NK-92 (cell line): ENCODE measurements around the gene MYO7B.

Experiments
- DNase-seq: peaks from one replicate; lab custom pipeline; 2025; ENCODE audit not compliant: unreplicated experiment; lab: John Stamatoyannopoulos, UW

The MYO7B gene

GRCh38 chr2:127624320-127624755, 88.9 kb downstream of the MYO7B start:
- no peak for DNase-seq

- no peak for DNase-seq
These were observed 89.5 kb downstream of the MYO7B start for GRCh38 chr2:127624756-127625571.

- DNase-seq: no peak
These were observed 90.1 kb downstream of the MYO7B start for GRCh38 chr2:127625572-127625951.

- DNase-seq: no peak
These were observed 90.7 kb downstream of the MYO7B start for GRCh38 chr2:127626175-127626574.

- DNase-seq: no peak
These were observed 91.6 kb downstream of the MYO7B start for GRCh38 chr2:127626917-127627739.

GRCh38 chr2:127627740-127628571, 92.5 kb downstream of the MYO7B start:
- no peak for DNase-seq

- DNase-seq: no peak
These were observed 93.5 kb downstream of the MYO7B start for GRCh38 chr2:127628767-127629614.

DNA sequence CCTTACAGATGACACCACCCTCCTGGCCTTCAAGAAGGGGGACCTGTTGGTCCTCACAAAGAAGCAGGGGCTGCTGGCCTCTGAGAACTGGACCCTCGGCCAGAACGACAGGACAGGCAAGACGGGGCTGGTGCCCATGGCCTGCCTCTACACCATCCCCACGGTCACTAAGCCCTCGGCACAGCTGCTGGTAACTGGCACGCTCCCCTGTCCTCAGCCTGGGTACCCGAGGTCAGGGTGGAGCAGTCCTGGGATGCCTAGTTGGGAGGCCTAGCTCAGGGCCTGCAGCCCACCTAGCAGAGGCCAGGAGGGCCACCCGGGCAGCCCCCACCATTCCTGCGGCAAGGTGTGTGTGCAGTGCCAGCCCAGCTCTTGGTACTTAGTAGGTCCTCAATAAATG, 94.2 kb downstream of the MYO7B start:
- no peak for DNase-seq

DNA sequence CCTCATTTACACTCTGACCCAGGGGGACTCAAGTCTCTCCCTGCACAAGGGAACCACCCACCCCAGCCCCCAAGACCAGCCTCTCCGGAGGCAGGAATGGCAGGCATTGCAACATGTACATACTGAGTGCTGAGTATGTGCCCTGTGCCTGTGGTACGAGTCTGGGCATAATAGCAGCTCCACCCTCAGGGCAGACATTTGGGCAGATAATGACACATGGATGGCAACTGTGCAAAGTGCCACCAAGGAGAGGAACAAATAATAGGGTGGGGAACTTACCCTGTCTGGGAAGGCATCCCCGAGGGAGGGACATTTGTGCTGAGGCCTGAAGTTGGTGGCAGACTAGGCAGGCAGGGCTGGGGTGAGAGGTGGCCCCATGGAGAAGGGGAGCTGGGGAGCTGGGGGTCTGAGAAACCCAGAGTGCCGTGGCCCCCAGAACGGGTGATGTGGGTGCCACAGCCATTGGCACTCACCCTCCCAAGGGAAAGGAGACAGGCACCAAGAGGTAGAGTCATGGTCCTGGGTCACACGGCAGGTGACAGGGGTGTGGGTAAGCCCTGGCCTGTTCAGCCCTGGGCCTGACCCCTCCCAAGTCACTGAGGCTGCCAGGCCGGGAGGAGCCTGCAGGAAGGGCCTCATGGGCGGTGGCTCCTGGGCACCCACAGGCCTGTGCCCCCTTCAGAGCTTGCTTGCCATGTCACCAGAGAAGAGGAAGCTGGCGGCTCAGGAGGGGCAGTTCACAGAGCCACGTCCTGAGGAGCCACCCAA, 94.8 kb downstream of the MYO7B start:
- DNase-seq: no peak

- DNase-seq: no peak
These were observed 95.5 kb downstream of the MYO7B start for GRCh38 chr2:127630864-127631540.

DNA sequence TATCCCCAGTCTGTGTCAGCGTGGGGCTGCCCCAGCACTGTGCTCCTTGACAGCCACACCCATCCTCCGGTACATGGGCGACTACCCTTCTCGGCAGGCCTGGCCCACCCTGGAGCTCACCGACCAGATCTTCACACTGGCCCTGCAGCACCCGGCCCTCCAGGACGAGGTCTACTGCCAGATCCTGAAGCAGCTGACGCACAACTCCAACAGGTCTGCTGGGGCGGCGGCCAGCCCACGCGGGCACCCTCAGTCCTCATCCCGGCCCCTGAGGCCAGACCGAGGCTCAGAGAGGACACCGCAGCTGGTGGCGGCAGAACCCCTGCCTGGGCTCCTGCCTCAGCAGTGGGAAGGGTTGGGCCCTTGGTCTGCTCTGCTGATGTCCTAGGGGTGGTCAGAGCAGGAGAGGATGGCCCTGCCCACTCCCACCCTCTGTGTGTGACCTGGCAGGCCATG, 96.1 kb downstream of the MYO7B start:
- no peak for DNase-seq

GRCh38 chr2:127631997-127632581, 96.6 kb downstream of the MYO7B start:
- DNase-seq: no peak

DNA sequence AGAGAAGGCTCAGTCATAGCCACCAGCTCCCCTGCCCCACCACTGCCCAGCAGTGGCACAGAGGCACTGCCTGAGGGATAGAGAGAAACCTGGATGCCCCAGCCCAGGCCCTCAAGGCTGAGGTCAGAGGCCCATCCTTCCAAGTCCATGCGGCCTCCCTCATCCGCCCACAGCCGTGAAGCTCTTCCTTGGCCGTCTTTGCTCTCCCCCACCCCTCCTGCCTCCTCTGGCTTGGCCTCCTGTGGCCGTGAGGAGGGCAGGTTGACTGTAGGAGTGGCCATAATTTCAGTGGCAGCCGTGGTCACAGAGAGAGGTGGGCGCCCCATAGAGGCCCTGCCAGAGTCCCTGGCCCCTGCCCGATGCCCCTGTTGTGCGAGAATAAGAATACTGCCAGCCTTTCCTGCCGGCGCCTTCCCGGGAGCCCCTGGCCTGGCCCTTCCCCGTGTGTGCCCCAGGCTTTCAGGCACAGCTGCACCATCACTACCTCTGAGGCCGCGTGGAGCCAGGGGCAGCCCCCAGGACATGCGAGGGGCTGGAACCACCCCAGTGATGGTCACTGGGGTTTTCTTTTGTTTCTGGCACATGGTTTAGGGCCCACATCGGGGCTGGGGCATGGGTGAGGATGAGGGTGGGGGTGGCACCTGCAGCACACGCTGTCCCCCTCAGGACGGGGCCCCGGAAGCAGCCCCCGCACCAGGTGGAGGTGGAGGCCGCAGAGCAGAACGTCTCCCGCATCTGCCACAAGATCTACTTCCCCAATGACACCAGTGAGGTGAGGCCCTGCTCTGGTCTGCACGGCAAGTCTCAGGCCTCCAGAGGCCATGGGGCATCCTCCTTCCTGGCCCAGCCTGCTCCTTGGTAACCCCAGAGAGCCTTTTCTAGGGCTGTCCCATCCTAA, 97.4 kb downstream of the MYO7B start:
- DNase-seq: no peak

DNA sequence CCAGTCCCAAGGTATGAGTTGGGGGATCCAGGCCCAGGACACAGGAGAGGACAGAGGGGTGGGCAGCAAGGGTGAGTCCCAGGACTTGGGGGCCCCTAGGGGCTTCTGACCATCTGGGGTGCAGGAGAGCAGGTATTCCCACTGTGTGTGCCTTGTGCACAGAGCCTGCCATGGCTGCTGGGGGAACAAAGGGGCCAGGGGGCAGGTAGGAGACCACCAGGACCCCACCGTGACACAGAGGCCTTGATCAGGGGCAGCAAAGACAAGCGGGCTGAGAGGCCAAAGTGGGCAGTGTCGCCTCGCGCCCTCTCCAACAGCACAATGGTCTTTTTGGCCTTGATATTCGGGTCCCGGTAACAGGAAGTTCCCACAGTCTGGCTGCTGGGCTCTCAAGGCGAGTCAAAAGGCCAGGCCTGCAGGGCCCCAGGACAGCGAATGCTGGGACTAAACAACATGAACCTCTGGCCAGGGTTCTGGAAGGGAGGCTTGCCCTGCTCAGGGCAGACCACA, 98.1 kb downstream of the MYO7B start:
- no peak for DNase-seq

DNA sequence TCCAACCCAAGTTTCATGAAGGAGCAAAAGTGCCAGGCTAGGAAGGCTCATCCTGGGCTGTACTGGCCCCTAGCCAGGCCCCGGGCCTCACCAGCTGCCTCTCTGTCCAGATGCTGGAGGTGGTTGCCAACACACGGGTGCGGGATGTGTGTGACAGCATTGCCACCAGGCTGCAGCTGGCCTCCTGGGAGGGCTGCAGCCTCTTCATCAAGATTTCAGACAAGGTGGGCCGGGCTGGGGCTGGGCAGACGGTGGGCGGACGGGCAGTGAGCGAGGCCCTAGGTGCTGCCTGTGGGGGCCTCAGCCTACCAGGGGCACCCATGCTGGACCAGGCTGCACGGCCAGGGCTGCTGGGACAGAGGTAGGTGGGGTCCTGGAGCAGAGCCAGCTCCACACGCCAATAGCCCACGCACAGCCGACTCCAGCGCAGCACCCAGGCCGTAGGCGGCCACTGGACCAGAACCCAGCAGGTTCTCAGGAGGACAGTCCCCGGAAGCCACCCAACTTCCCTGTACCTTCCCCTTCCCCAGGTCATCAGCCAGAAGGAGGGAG, 98.7 kb downstream of the MYO7B start:
- no peak for DNase-seq

GRCh38 chr2:127634626-127635379, 99.3 kb downstream of the MYO7B start:
- DNase-seq: no peak
